SK-N-SH treated with all-trans-retinoic acid at 6 μM for 48 hours (cell line): ENCODE data around the gene ADCY9.
"Not testable (repeated sequence)": the region's sequence is repeated elsewhere in the genome, so short reads cannot be mapped to it uniquely, and the experiment has no call there.

Experiments
- CSDC2 ChIP-seq: fragments of 250-450 bp; sonication (Bioruptor Pico); IDR thresholded peaks from 2 replicates; pipeline ENCODE4 v1.5.0; 2020; ENCODE audit warnings: mild to moderate bottlenecking, moderate library complexity
- ISL1 ChIP-seq: fragments of 250-450 bp; sonication (Bioruptor Pico); IDR thresholded peaks from 2 replicates; pipeline ENCODE4 v2.1.2; 2022; ENCODE audit warnings: mild to moderate bottlenecking, moderate library complexity
- RARB ChIP-seq: fragments of 250-450 bp; sonication (Bioruptor Pico); IDR thresholded peaks from 2 replicates; pipeline ENCODE4 v1.8.0; 2021; ENCODE audit warnings: mild to moderate bottlenecking, moderate library complexity
- ZC3H10 ChIP-seq: fragments of 250-450 bp; sonication (Bioruptor Pico); IDR thresholded peaks from 2 replicates; pipeline ENCODE4 v1.5.1; 2021; ENCODE audit warnings: mild to moderate bottlenecking, moderate library complexity
- ZFP3 ChIP-seq: fragments of 250-450 bp; sonication (Bioruptor Pico); IDR thresholded peaks from 2 replicates; pipeline ENCODE4 v1.5.0; 2020; ENCODE audit warnings: mild to moderate bottlenecking, moderate library complexity
- ZFP30 ChIP-seq: fragments of 450-650 bp; formaldehyde crosslinking; IDR thresholded peaks from 2 replicates; pipeline ENCODE4 v1.5.0; 2022; ENCODE audit warnings: mild to moderate bottlenecking, moderate library complexity

GRCh38 chr16:3951380-3951779, 164.9 kb downstream of the ADCY9 start:
- not testable (repeated sequence) for TF ChIP-seq ISL1 (CRISPR knock-in tag); RARB (CRISPR knock-in tag); ZC3H10; ZFP3 (CRISPR knock-in tag); CSDC2 (CRISPR knock-in tag); ZFP30 (CRISPR knock-in tag)
